HepG2 (cell line): Measurements from ENCODE around the gene KIRREL3. TPM values are rescaled to one million over a fixed set of nuclear protein-coding genes. Genes with fewer than 3 reads are reported as not detected.

ENCODE experiments used
- ATAC-seq: fragments of 200-7000 bp; cut with Tn5 transposase; 3 replicates; pipeline ENCODE4 v1.9.1; 2020; ENCODE audit warnings: mild to moderate bottlenecking, moderate library complexity
- BruUV-seq: library from RNA; stranded (reverse); fragments of 400-500 nt; replicated peaks from 2 replicates; lab custom pipeline; 2021; lab: Mats Ljungman, UMichigan
- CTCF ChIA-PET: fragments of 300-600 bp; formaldehyde crosslinking; extraction: SDS; loops from one replicate; lab custom pipeline; 2021; ENCODE audit warnings: low total read pairs, inconsistent platforms, low intra/inter-chr PET ratio; lab: Yijun Ruan, JAX
- POLR2A ChIA-PET: fragments of 350-600 bp; sonication (Branson Sonifier 250); formaldehyde crosslinking; loops from one replicate; lab custom pipeline; 2020; ENCODE audit warnings: antibody characterized with exemption, inconsistent platforms; lab: Yijun Ruan, JAX
- DNase-seq: peaks from one replicate; pipeline ENCODE4 v3.0.0-alpha.2; 2015; ENCODE audit warnings: low spot score
- FAIRE-seq: peaks from 3 replicates; lab custom pipeline; 2011; peaks lifted over from hg19 to GRCh38; lab: Jason Lieb, UNC
- H2AFZ ChIP-seq: one replicate; pipeline ENCODE4 v1.6.1; 2011; ENCODE audit warnings: low read length, inconsistent platforms
- H3K27ac ChIP-seq: fragments of 300-600 bp; 3 replicates; pipeline ENCODE4 v1.8.0; 2011; ENCODE audit warnings: mixed run types, mild to moderate bottlenecking, mixed read lengths, low read length, inconsistent platforms; ENCODE audit not compliant: insufficient read depth; ENCODE audit errors: extremely low read length
- H3K27me3 ChIP-seq, 2 experiments: fragments of 200-600 bp in 1 of 2; 2 replicates in 1 of 2; 3 replicates in 1 of 2; pipeline versions ENCODE4 v1.6.0 to v1.8.0; 2011; ENCODE audit warnings: low read length in 2 of 2, mild to moderate bottlenecking in 2 of 2, moderate library complexity in 2 of 2, inconsistent platforms in 1 of 2; ENCODE audit not compliant: insufficient read depth in 2 of 2, control insufficient read depth in 1 of 2
- H3K36me3 ChIP-seq, 2 experiments: fragments of 200-600 bp in 1 of 2; replicated peaks in 1 of 2; 2 replicates in 1 of 2; 3 replicates in 1 of 2; pipeline versions ENCODE4 v1.5.1 to v1.8.0; 2011; ENCODE audit warnings: low read length in 2 of 2, inconsistent platforms in 1 of 2; ENCODE audit not compliant: insufficient read depth in 2 of 2, control insufficient read depth in 1 of 2
- H3K4me1 ChIP-seq: 2 replicates; pipeline ENCODE4 v1.5.1; 2012; ENCODE audit warnings: low read length, inconsistent platforms; ENCODE audit not compliant: insufficient read depth
- H3K4me2 ChIP-seq: 2 replicates; pipeline ENCODE4 v1.6.0; 2011; ENCODE audit warnings: low read depth, low read length, inconsistent platforms
- H3K4me3 ChIP-seq, 3 experiments: fragments of 200-600 bp in 1 of 3; sonication (generic), shearing (Covaris generic) in 1 of 3; replicated peaks in 1 of 3; 2 replicates each; pipeline ENCODE4 v1.5.1; 2011 to 2016; ENCODE audit warnings: low read length in 3 of 3, inconsistent platforms in 2 of 3, low read depth in 2 of 3, mild to moderate bottlenecking in 2 of 3, control low read depth in 1 of 3, mixed read lengths in 1 of 3; ENCODE audit not compliant: insufficient read depth in 1 of 3
- H3K79me2 ChIP-seq: one replicate; pipeline ENCODE4 v1.6.1; 2011; ENCODE audit warnings: low read length, inconsistent platforms; ENCODE audit not compliant: insufficient read depth
- H3K9ac ChIP-seq: 2 replicates; pipeline ENCODE4 v1.6.0; 2011; ENCODE audit warnings: mild to moderate bottlenecking, low read depth, low read length, inconsistent platforms; ENCODE audit not compliant: insufficient read depth
- H3K9me3 ChIP-seq: 2 replicates; pipeline ENCODE4 v1.5.1; 2012; ENCODE audit warnings: mild to moderate bottlenecking, low read length
- H4K20me1 ChIP-seq: 2 replicates; pipeline ENCODE4 v1.6.0; 2011; ENCODE audit warnings: inconsistent platforms, mild to moderate bottlenecking, low read length, moderate library complexity; ENCODE audit not compliant: insufficient read depth
- NR2F2 ChIP-seq: IDR thresholded peaks from 2 replicates; pipeline ENCODE4 v1.6.1; 2012; ENCODE audit warnings: low read depth, inconsistent platforms, borderline replicate concordance
- SOX5 ChIP-seq: IDR thresholded peaks from 2 replicates; pipeline ENCODE4 v1.6.1; 2016; ENCODE audit warnings: borderline replicate concordance
- TEAD3 ChIP-seq: optimal IDR thresholded peaks from 2 replicates; pipeline ENCODE3; 2016; ENCODE audit warnings: borderline replicate concordance
- YEATS4 ChIP-seq: sonication (generic); formaldehyde crosslinking; IDR thresholded peaks from 2 replicates; pipeline ENCODE4 v1.4.0; 2020; ENCODE audit warnings: missing genetic modification reagents, borderline replicate concordance
- ZMYM4 ChIP-seq: sonication (generic); formaldehyde crosslinking; IDR thresholded peaks from 2 replicates; pipeline ENCODE4 v1.8.1; 2023; ENCODE audit warnings: mild to moderate bottlenecking, missing genetic modification reagents
- ZNF382 ChIP-seq: sonication (generic); formaldehyde crosslinking; IDR thresholded peaks from 2 replicates; pipeline ENCODE4 v1.5.0; 2020; ENCODE audit warnings: missing genetic modification reagents, mild to moderate bottlenecking, borderline replicate concordance
- ZNF569 ChIP-seq: sonication (generic); formaldehyde crosslinking; IDR thresholded peaks from 2 replicates; pipeline ENCODE4 v1.5.0; 2020; ENCODE audit warnings: mild to moderate bottlenecking, missing genetic modification reagents, moderate library complexity, borderline replicate concordance
- ZNF629 ChIP-seq: sonication (generic); formaldehyde crosslinking; conservative IDR thresholded peaks from 2 replicates; pipeline ENCODE4 v1.5.0; 2020; ENCODE audit warnings: missing genetic modification reagents
- ZZZ3 ChIP-seq: sonication (generic); formaldehyde crosslinking; IDR thresholded peaks from 2 replicates; pipeline ENCODE4 v1.4.0; 2020; ENCODE audit warnings: missing genetic modification reagents, mild to moderate bottlenecking, borderline replicate concordance
- WGBS: methylation state at CpG from one replicate; pipeline ENCODE4 v1.1.6; 2017; ENCODE audit warnings: low lambda C conversion rate; 5-methylcytosine and 5-hydroxymethylcytosine counted together
- in situ Hi-C: cut with HindIII; loops from 2 replicates; pipeline ENCODE4 v1.10.0; 2017; ENCODE audit warnings: low pct_unique_long_range_greater_than_20kb; ENCODE audit not compliant: extremely low pct_ligation_motif_present
- intact Hi-C: fragments of 100-400 bp; cut with micrococcal nuclease; formaldehyde crosslinking; loops from one replicate; pipeline ENCODE4 v1.10.0; 2022; ENCODE audit not compliant: unreplicated experiment
- polyA plus RNA-seq, 8 experiments: library from polyadenylated mRNA; depleted of rRNA in 3 of 8; stranded (reverse) in 7 of 8; unstranded in 1 of 8; fragments of >200 nt; fragmentation: Illumina TruSeq in 4 of 8; extraction: Trizol in 4 of 8; gene quantifications; 2 replicates each; pipeline versions ENCODE4 v1.2.1 to v1.2.3, GENCODE V29; 2011 to 2016; ENCODE audit warnings: low read depth in 4 of 8, missing spikeins in 1 of 8, mixed read lengths in 1 of 8; ENCODE audit not compliant: insufficient read depth in 1 of 8
- total RNA-seq, 5 experiments: library from RNA; depleted of rRNA; stranded (reverse); fragments of >200 nt; fragmentation: Illumina TruSeq; extraction: Trizol; gene quantifications; 2 replicates each; pipeline ENCODE4 v1.2.3, GENCODE V29; 2016; ENCODE audit warnings: low read depth in 1 of 5
- TF ChIP-seq, protein P1 (sequence below): sonication (generic); formaldehyde crosslinking; IDR thresholded peaks from 2 replicates; pipeline ENCODE4 v1.8.0; 2022; ENCODE audit warnings: low read depth, missing genetic modification reagents
- TF ChIP-seq, protein P2 (sequence below): sonication (generic); formaldehyde crosslinking; IDR thresholded peaks from 2 replicates; pipeline ENCODE4 v1.9.0; 2022; ENCODE audit warnings: missing genetic modification reagents, mild to moderate bottlenecking, borderline replicate concordance
- TF ChIP-seq, protein P3 (sequence below): sonication (generic); formaldehyde crosslinking; IDR thresholded peaks from 2 replicates; pipeline ENCODE4 v1.4.0; 2020; ENCODE audit warnings: missing genetic modification reagents, borderline replicate concordance
- TF ChIP-seq, protein P4 (sequence below): sonication (generic); formaldehyde crosslinking; IDR thresholded peaks from 2 replicates; pipeline ENCODE4 v1.5.0; 2020; ENCODE audit warnings: mild to moderate bottlenecking, missing genetic modification reagents, moderate library complexity
- TF ChIP-seq, protein P5 (sequence below): sonication (generic); formaldehyde crosslinking; IDR thresholded peaks from 2 replicates; pipeline ENCODE4 v1.5.0; 2020; ENCODE audit warnings: mild to moderate bottlenecking, missing genetic modification reagents

Gene KIRREL3
- total and polyA plus RNA-seq, 2 of the 13 experiments (the other 11 are each of a cell fraction or from before 2014, with no cell fraction given), result not detected

DNA sequence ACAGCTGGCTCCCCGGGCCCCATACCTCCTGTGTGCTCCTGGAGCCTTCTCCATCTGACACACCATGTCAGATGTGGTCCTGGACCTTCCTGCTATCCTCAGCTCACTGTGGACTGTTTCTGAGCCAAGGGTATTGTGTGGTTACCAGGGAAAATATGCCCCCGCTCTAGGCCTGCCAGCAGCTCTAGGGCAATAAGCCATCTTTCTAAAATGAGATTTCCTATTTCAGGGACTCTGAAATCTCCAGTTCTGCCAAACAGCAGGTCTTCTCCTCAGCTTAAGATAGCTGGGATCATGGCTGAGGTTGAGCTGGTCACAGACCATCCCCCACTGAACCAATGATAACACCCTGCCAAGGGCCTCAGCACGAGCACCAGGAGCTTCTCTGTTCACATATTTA lies 417.5 kb downstream of the KIRREL3 start:
- DNase-seq (no peak), FAIRE-seq (no peak), ATAC-seq (no peak)
- in situ Hi-C loops, result no loop called here
- WGBS, result 20% methylated on average over 2 of the region's 3 CpGs
- ChIA-PET POLR2A (no interaction called here), CTCF (no interaction called here)
- Histone ChIP-seq H3K9ac (no peak overlapping the region), H3K79me2 (no peaks in the 10 kb centered on the region), H2AFZ (no peak overlapping the region), H3K9me3 (no peaks in the 10 kb centered on the region), H4K20me1 (no peaks in the 10 kb centered on the region), H3K4me3 (no peak overlapping the region), H3K27me3 (peaks cover 1 to 52% of the 10 kb centered on the region in 2 experiments; a peak in 3 of 5 replicates), H3K27ac (no peak overlapping the region), H3K4me2 (no peak overlapping the region), H3K4me1 (no peaks in the 10 kb centered on the region), H3K36me3 (no peaks in the 10 kb centered on the region)
- intact Hi-C loops, result no loop called here
- no TSS peak for BruUV-seq
- TF ChIP-seq SOX5 (CRISPR knock-in tag) (no peak), ZNF569 (CRISPR knock-in tag) (no peak), ZZZ3 (CRISPR knock-in tag) (no peak), TEAD3 (CRISPR knock-in tag) (no peak), ZNF629 (CRISPR knock-in tag) (no peak), ZMYM4 (CRISPR knock-in tag) (no peak), NR2F2 (no peak), ZNF382 (no peak), YEATS4 (CRISPR knock-in tag) (no peak)
- TF ChIP-seq, protein P1, sequence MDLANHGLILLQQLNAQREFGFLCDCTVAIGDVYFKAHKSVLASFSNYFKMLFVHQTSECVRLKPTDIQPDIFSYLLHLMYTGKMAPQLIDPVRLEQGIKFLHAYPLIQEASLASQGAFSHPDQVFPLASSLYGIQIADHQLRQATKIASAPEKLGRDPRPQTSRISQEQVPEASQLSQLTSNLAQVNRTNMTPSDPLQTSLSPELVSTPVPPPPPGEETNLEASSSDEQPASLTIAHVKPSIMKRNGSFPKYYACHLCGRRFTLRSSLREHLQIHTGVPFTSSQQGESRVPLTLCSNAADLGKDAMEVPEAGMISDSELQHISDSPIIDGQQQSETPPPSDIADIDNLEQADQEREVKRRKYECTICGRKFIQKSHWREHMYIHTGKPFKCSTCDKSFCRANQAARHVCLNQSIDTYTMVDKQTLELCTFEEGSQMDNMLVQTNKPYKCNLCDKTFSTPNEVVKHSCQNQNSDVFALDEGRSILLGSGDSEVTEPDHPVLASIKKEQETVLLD (CRISPR knock-in tag), result no peak
- TF ChIP-seq, protein P2, sequence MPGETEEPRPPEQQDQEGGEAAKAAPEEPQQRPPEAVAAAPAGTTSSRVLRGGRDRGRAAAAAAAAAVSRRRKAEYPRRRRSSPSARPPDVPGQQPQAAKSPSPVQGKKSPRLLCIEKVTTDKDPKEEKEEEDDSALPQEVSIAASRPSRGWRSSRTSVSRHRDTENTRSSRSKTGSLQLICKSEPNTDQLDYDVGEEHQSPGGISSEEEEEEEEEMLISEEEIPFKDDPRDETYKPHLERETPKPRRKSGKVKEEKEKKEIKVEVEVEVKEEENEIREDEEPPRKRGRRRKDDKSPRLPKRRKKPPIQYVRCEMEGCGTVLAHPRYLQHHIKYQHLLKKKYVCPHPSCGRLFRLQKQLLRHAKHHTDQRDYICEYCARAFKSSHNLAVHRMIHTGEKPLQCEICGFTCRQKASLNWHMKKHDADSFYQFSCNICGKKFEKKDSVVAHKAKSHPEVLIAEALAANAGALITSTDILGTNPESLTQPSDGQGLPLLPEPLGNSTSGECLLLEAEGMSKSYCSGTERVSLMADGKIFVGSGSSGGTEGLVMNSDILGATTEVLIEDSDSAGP, result no peak
- TF ChIP-seq, protein P3, sequence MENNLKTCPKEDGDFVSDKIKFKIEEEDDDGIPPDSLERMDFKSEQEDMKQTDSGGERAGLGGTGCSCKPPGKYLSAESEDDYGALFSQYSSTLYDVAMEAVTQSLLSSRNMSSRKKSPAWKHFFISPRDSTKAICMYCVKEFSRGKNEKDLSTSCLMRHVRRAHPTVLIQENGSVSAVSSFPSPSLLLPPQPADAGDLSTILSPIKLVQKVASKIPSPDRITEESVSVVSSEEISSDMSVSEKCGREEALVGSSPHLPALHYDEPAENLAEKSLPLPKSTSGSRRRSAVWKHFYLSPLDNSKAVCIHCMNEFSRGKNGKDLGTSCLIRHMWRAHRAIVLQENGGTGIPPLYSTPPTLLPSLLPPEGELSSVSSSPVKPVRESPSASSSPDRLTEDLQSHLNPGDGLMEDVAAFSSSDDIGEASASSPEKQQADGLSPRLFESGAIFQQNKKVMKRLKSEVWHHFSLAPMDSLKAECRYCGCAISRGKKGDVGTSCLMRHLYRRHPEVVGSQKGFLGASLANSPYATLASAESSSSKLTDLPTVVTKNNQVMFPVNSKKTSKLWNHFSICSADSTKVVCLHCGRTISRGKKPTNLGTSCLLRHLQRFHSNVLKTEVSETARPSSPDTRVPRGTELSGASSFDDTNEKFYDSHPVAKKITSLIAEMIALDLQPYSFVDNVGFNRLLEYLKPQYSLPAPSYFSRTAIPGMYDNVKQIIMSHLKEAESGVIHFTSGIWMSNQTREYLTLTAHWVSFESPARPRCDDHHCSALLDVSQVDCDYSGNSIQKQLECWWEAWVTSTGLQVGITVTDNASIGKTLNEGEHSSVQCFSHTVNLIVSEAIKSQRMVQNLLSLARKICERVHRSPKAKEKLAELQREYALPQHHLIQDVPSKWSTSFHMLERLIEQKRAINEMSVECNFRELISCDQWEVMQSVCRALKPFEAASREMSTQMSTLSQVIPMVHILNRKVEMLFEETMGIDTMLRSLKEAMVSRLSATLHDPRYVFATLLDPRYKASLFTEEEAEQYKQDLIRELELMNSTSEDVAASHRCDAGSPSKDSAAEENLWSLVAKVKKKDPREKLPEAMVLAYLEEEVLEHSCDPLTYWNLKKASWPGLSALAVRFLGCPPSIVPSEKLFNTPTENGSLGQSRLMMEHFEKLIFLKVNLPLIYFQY (CRISPR knock-in tag), result no peak
- TF ChIP-seq, protein P4, sequence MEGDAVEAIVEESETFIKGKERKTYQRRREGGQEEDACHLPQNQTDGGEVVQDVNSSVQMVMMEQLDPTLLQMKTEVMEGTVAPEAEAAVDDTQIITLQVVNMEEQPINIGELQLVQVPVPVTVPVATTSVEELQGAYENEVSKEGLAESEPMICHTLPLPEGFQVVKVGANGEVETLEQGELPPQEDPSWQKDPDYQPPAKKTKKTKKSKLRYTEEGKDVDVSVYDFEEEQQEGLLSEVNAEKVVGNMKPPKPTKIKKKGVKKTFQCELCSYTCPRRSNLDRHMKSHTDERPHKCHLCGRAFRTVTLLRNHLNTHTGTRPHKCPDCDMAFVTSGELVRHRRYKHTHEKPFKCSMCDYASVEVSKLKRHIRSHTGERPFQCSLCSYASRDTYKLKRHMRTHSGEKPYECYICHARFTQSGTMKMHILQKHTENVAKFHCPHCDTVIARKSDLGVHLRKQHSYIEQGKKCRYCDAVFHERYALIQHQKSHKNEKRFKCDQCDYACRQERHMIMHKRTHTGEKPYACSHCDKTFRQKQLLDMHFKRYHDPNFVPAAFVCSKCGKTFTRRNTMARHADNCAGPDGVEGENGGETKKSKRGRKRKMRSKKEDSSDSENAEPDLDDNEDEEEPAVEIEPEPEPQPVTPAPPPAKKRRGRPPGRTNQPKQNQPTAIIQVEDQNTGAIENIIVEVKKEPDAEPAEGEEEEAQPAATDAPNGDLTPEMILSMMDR (CRISPR knock-in tag), result no peak
- TF ChIP-seq, protein P5, sequence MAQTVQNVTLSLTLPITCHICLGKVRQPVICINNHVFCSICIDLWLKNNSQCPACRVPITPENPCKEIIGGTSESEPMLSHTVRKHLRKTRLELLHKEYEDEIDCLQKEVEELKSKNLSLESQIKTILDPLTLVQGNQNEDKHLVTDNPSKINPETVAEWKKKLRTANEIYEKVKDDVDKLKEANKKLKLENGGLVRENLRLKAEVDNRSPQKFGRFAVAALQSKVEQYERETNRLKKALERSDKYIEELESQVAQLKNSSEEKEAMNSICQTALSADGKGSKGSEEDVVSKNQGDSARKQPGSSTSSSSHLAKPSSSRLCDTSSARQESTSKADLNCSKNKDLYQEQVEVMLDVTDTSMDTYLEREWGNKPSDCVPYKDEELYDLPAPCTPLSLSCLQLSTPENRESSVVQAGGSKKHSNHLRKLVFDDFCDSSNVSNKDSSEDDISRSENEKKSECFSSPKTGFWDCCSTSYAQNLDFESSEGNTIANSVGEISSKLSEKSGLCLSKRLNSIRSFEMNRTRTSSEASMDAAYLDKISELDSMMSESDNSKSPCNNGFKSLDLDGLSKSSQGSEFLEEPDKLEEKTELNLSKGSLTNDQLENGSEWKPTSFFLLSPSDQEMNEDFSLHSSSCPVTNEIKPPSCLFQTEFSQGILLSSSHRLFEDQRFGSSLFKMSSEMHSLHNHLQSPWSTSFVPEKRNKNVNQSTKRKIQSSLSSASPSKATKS (CRISPR knock-in tag), result no peak
